Ovary (tissue), 9 donors: ENCODE results near the gene DNAH9. TPM values are rescaled to one million over a fixed set of nuclear protein-coding genes. Genes with fewer than 3 reads are reported as not detected.

ENCODE experiments used
- DNase-seq, 5 donors: peaks; one replicate each; pipeline ENCODE4 v3.0.0-alpha.2; 2019 to 2020
- H3K27ac ChIP-seq, 2 donors: fragments of 200-600 bp; one replicate each; pipeline versions ENCODE4 v1.5.1 to v1.8.0; 2019 to 2022
- H3K27me3 ChIP-seq: fragments of 200-600 bp; one replicate; pipeline ENCODE4 v1.8.0; 2022
- H3K36me3 ChIP-seq: fragments of 200-600 bp; sonication (generic); one replicate; pipeline ENCODE4 v1.5.1; 2019
- H3K4me1 ChIP-seq: one replicate; pipeline ENCODE4 v1.8.1; 2013; ENCODE audit warnings: mild to moderate bottlenecking, moderate library complexity; ENCODE audit not compliant: insufficient read depth
- H3K4me3 ChIP-seq: fragments of 200-600 bp; sonication (generic); one replicate; pipeline ENCODE4 v1.5.1; 2017
- H3K9me3 ChIP-seq, 2 donors: fragments of 200-600 bp in 1 of 2; sonication (generic) in 1 of 2; one replicate each; pipeline versions ENCODE4 v1.5.1 to v1.8.1; 2013 to 2019; ENCODE audit warnings: mild to moderate bottlenecking in 1 of 2, moderate library complexity in 1 of 2
- EP300 ChIP-seq: sonication (generic); formaldehyde crosslinking; IDR thresholded peaks from one replicate; pipeline ENCODE4 v1.6.1; 2017; ENCODE audit warnings: antibody characterized with exemption
- POLR2A ChIP-seq: fragments of 450-650 bp; IDR thresholded peaks from one replicate; pipeline ENCODE4 v1.6.1; 2017; ENCODE audit warnings: antibody characterized with exemption, mild to moderate bottlenecking, moderate library complexity
- WGBS, 3 donors: extraction: QIAGEN DNeasy Blood & Tissue Kit in 1 of 3; methylation state at CpG; one replicate each; pipeline versions ENCODE4 v1.1.5 to v1.1.7; 2013 to 2017; 5-methylcytosine and 5-hydroxymethylcytosine counted together
- intact Hi-C, 4 donors: fragments of 100-400 bp; cut with DNase I; formaldehyde crosslinking; loops; one replicate each; pipeline versions ENCODE4 v1.11.0 to v1.15.1; 2022 to 2023
- polyA plus RNA-seq, 2 donors: library from polyadenylated mRNA; stranded (reverse); fragments of 200-250 nt in 1 of 2; fragments of 350-450 nt in 1 of 2; fragmentation: Illumina TruSeq in 1 of 2; extraction: RNeasy Lipid Tissue Mini Kit (QIAGEN cat#74804) in 1 of 2; gene quantifications; one replicate each; pipeline ENCODE4 v1.2.3, GENCODE V29; 2013 to 2014
- total RNA-seq, 7 donors: library from RNA; depleted of rRNA in 2 of 7; stranded (reverse); fragments of >200 nt in 2 of 7; fragmentation: NEBNext Ultra II Directional in 3 of 7; extraction: Animal tissue kit (Norgen Biotek cat#: 25700) in 3 of 7; gene quantifications; one replicate each; pipeline versions ENCODE4 v1.1.0 to v1.2.4, GENCODE V29; 2016 to 2023
- TF ChIP-seq, protein P1 (sequence below), 3 donors: fragments of 450-650 bp in 2 of 3; fragments of 200-600 bp in 1 of 3; IDR thresholded peaks; one replicate each; pipeline versions ENCODE4 v1.5.1 to v1.8.0; 2016 to 2022; ENCODE audit warnings: antibody characterized with exemption in 3 of 3, mild to moderate bottlenecking in 1 of 3
- donor health status: DM: no; HTN: no; CAD: no; lungs with moderate emphysema.
- donor health status: DM: no; HTN: no; CAD: no.
- donor health status: Bipolar disorder and iron deficiency.
- donor health status: DM: yes; HTN: yes; CAD: no.
- donor health status: DM: no; HTN: no; CAD: no.
- donor health status: DM: yes; HTN: yes; CAD: no.

Gene DNAH9
- total and polyA plus RNA-seq, 9 donors = 1.4 to 43.7 (median 3.4) TPM

GRCh38 chr17:11853321-11854151 is 255.3 kb downstream of the DNAH9 start:
- Histone ChIP-seq H3K36me3 (no peaks in the 10 kb centered on the region), H3K9me3 (no peaks in the 10 kb centered on the region), H3K4me1 (no peaks in the 10 kb centered on the region), H3K27me3 (no peaks in the 10 kb centered on the region), H3K4me3 (no peak overlapping the region), H3K27ac (no peak overlapping the region)
- TF ChIP-seq, protein P1, sequence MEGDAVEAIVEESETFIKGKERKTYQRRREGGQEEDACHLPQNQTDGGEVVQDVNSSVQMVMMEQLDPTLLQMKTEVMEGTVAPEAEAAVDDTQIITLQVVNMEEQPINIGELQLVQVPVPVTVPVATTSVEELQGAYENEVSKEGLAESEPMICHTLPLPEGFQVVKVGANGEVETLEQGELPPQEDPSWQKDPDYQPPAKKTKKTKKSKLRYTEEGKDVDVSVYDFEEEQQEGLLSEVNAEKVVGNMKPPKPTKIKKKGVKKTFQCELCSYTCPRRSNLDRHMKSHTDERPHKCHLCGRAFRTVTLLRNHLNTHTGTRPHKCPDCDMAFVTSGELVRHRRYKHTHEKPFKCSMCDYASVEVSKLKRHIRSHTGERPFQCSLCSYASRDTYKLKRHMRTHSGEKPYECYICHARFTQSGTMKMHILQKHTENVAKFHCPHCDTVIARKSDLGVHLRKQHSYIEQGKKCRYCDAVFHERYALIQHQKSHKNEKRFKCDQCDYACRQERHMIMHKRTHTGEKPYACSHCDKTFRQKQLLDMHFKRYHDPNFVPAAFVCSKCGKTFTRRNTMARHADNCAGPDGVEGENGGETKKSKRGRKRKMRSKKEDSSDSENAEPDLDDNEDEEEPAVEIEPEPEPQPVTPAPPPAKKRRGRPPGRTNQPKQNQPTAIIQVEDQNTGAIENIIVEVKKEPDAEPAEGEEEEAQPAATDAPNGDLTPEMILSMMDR (IDR thresholded peaks at IDR 0.05) = no peak
- TF ChIP-seq POLR2A = no peak
- TF ChIP-seq EP300 = no peak
- no peak for DNase-seq
- intact Hi-C loops = no loop called here
- WGBS, 3 donors = 47 to 50% (median 48%) methylated on average over 11 of the region's 11 CpGs

GRCh38 chr17:11855306-11855705 is 257.0 kb downstream of the DNAH9 start:
- Histone ChIP-seq H3K36me3 (no peaks in the 10 kb centered on the region), H3K27me3 (no peaks in the 10 kb centered on the region), H3K4me3 (no peak overlapping the region), H3K9me3 (no peaks in the 10 kb centered on the region), H3K4me1 (no peaks in the 10 kb centered on the region), H3K27ac (no peak overlapping the region)
- intact Hi-C loops = no loop called here
- WGBS, 3 donors = 91 to 95% (median 93%) methylated on average over 1 of the region's 1 CpG
- no peak for DNase-seq
- TF ChIP-seq, protein P1 (IDR thresholded peaks at IDR 0.05) = no peak
- TF ChIP-seq POLR2A (no peak), EP300 (no peak)

- Histone ChIP-seq H3K9me3 (no peaks in the 10 kb centered on the region), H3K27me3 (no peaks in the 10 kb centered on the region), H3K4me1 (no peaks in the 10 kb centered on the region), H3K36me3 (no peaks in the 10 kb centered on the region), H3K27ac (no peak overlapping the region), H3K4me3 (no peak overlapping the region)
- intact Hi-C loops = no loop called here
- no peak for DNase-seq
- WGBS, 3 donors = 83 to 88% (median 83%) methylated on average over 4 of the region's 4 CpGs
- no peak for TF ChIP-seq POLR2A
- TF ChIP-seq, protein P1 (IDR thresholded peaks at IDR 0.05) = no peak
- TF ChIP-seq EP300 = no peak
Observed at GRCh38 chr17:11857006-11857405, 258.7 kb downstream of the DNAH9 start.

- Histone ChIP-seq H3K4me1 (no peaks in the 10 kb centered on the region), H3K27me3 (no peaks in the 10 kb centered on the region), H3K4me3 (no peak overlapping the region), H3K36me3 (no peaks in the 10 kb centered on the region), H3K9me3 (no peaks in the 10 kb centered on the region), H3K27ac (no peak overlapping the region)
- no peak for DNase-seq
- intact Hi-C loops = no loop called here
- TF ChIP-seq EP300 (no peak), POLR2A (no peak)
- TF ChIP-seq, protein P1 (IDR thresholded peaks at IDR 0.05) = no peak
- WGBS, 3 donors = 75 to 91% (median 77%) methylated on average over 8 of the region's 8 CpGs
Observed at GRCh38 chr17:11869680-11870394, 271.6 kb downstream of the DNAH9 start.
